ENCODE measurements around the gene CENPN.

- TF ChIP-seq CTCF (IDR thresholded peaks at IDR 0.05): no peak
- no peak for TF ChIP-seq POLR2A (IDR thresholded peaks at IDR 0.05)
These were observed 6.1 kb upstream of the CENPN start for GRCh38 chr16:81000873-81001272.

Measured in testis (tissue), 2 donors.